GM18505 (cell line): ENCODE results near the gene AKAP13.
"Not testable (repeated sequence)": the region's sequence is repeated elsewhere in the genome, so short reads cannot be mapped to it uniquely, and the experiment has no call there.

ENCODE experiments used
- ATAC-seq: cut with Tn5 transposase; IDR thresholded peaks from one replicate; pipeline ENCODE4 v1.9.1; 2021; ENCODE audit not compliant: unreplicated experiment
- POLR2A ChIP-seq: IDR thresholded peaks from 4 replicates; pipeline ENCODE4 v1.6.1; 2011; ENCODE audit warnings: borderline replicate concordance; ENCODE audit not compliant: insufficient read depth, insufficient read length; ENCODE audit errors: extremely low read depth

Gene AKAP13

DNA sequence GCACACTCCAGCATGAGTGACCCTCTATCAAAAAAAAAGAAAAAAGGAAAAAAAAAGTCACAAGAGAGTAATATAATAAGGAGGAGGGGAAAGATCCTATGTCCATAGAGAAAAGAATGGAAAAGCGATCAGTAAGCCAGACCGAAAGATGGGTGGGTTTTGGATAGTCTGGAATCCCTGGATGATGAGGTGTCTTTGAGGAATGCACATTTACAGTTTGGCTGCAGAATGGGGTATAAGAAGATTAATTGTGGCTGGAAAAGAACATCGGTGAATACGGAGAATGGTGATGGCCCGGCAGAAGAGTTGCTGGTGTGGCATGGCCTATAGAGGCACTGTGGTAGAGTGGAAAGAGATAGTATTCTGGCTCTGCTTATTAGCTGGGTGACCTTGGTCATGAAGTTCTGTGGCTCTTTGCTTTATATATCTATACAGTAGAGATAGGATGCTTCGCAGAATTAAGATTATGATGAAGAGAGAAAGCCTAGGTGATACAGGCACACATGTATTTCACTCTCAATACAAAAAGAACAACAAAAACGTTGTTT is 187.9 kb downstream of the AKAP13 start:
- ATAC-seq: no peak

DNA sequence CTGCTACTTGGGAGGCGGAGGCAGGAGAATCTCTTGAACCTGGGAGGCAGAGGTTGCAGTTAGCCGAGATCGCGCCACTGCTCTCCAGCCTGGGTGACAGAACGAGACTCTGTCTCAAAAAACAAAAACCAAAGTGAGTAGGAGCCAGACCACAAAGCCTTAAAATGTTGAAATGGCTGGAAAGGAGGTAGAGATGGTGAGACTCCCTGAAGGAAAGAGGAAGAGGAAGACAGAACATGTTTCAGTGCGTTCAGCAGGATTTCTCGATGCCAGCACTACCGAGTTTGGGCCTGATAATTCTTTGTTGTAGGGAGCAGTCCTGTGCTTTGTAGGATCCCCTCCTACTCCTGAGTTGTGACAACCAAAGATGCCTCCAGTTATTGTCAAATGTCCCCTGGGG is 189.9 kb downstream of the AKAP13 start:
- no peak for TF ChIP-seq POLR2A
- no peak for ATAC-seq

More for the DNA sequence above, 187.9 kb downstream of the AKAP13 start:
- TF ChIP-seq POLR2A: no peak

DNA sequence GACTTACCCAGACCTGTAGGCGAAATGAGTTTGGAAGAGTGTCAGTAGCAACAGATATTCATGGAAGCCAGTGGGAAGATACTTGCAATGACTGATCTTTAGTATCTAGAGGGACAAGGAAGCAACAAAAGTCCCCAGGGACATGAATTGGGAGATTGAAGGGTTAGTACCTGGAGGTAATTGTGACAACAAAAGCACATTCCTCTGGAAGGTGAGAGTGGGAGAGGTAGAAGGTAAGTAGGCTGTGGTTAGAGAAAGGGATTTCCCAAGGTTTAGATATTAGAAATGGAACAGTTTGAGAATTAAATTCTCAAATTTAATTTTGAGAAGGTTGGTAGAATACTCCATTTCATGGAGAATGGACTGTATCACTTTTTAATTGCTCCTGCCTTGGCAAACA is 191.4 kb downstream of the AKAP13 start:
- no peak for TF ChIP-seq POLR2A
- no peak for ATAC-seq

DNA sequence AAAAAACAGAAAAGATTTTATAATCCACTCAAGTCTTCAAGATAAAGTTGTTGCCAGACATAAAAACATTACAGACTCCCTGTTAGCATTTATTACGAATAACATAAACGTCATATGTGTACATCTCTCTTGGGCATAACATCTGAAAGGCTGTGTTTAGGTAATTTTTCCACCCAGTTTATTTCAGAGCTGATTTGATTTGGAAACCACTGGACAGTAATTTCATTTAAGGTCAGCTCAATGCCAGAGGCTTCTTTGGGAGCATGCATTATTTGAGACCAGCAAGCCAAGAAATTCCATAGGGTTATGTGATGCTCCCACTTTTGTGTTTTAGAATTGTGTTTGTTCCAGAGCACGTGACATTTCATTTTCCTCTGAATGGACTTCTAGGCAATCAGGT is 196.0 kb downstream of the AKAP13 start:
- no peak for ATAC-seq
- no peak for TF ChIP-seq POLR2A

DNA sequence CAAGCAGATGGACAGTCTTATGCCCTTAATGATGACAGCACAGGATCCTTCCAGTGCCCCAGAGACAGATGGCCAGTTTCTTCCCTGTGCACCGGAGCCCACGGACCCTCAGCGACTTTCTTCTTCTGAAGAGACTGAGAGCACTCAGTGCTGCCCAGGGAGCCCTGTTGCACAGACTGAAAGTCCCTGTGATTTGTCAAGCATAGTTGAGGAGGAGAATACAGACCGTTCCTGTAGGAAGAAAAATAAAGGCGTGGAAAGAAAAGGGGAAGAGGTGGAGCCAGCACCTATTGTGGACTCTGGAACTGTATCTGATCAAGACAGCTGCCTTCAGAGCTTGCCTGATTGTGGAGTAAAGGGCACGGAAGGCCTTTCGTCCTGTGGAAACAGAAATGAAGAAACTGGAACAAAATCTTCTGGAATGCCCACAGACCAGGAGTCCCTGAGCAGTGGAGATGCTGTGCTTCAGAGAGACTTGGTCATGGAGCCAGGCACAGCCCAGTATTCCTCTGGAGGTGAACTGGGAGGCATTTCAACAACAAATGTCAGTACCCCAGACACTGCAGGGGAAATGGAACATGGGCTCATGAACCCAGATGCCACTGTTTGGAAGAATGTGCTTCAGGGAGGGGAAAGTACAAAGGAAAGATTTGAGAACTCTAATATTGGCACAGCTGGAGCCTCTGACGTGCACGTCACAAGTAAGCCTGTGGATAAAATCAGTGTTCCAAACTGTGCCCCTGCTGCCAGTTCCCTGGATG is 198.7 kb downstream of the AKAP13 start:
- ATAC-seq: no peak

DNA sequence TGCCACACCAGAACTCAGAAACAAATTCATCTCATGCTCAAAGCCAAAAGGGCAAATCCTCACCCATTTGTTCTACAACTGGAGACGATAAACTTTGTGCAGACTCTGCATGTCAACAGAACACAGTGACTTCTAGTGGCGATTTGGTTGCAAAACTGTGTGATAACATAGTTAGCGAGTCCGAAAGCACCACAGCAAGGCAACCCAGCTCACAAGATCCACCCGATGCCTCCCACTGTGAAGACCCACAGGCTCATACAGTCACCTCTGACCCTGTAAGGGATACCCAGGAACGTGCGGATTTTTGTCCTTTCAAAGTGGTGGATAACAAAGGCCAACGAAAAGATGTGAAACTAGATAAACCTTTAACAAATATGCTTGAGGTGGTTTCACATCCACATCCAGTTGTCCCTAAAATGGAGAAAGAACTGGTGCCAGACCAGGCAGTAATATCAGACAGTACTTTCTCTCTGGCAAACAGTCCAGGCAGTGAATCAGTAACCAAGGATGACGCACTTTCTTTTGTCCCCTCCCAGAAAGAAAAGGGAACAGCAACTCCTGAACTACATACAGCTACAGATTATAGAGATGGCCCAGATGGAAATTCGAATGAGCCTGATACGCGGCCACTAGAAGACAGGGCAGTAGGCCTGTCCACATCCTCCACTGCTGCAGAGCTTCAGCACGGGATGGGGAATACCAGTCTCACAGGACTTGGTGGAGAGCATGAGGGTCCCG is 199.7 kb downstream of the AKAP13 start:
- no peak for TF ChIP-seq POLR2A
- no peak for ATAC-seq

More for the DNA sequence above, 198.7 kb downstream of the AKAP13 start:
- no peak for TF ChIP-seq POLR2A

DNA sequence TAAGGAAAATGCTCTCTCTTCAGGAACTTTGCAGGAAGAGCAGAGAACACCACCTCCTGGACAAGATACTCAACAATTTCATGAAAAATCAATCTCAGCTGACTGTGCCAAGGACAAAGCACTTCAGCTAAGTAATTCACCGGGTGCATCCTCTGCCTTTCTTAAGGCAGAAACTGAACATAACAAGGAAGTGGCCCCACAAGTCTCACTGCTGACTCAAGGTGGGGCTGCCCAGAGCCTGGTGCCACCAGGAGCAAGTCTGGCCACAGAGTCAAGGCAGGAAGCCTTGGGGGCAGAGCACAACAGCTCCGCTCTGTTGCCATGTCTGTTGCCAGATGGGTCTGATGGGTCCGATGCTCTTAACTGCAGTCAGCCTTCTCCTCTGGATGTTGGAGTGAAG is 200.5 kb downstream of the AKAP13 start:
- TF ChIP-seq POLR2A: no peak
- no peak for ATAC-seq

DNA sequence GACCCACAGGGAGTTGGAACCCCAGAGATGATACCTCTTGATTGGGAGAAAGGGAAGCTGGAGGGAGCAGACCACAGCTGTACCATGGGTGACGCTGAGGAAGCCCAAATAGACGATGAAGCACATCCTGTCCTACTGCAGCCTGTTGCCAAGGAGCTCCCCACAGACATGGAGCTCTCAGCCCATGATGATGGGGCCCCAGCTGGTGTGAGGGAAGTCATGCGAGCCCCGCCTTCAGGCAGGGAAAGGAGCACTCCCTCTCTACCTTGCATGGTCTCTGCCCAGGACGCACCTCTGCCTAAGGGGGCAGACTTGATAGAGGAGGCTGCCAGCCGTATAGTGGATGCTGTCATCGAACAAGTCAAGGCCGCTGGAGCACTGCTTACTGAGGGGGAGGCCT is 201.1 kb downstream of the AKAP13 start:
- no peak for ATAC-seq
- no peak for TF ChIP-seq POLR2A

DNA sequence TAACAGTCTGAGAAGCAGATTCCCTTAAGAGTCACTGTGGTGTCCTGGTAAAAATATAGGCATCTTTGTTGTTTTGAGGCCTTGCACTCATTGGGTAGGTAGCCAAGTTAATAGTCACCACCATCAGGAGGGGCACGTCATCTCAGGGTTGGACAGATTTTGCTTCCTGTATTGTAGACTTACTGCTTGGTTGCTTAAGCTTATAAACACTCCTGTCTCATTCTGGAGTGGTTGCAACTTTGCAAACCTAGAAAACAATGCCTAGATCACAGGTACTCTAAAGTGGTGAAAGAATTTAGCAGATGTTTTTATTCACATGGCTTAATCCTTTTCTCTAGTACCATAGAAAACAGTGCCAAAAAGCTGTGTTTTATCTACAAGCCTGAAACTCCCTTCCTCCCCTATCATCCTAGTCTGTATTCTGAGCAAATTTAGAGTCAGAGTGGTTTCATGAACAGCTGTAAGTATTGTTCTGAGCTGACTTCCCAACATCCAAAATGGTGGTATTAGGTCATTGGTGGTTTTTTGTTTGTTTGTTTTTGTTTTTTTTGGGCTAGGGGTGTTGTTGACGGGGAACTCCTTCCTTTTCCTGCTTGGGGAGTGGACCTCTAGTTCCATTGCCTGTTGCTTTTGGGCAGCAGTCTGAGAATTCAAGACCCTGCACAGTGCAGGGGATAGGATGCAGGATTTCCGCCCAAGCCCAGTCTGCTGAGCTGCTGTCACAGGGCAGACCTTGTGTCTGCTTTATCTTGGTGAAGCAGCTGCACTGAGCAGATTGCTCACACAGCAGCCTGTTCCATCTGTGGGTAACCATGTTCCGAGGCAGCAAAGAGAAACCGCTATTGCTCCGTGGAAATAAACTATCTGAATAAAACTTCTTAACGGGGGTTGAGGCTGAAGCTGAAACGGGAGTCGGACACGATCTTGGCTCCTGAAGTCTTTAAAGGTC is 202.0 kb downstream of the AKAP13 start:
- ATAC-seq: peak; percentile 30

DNA sequence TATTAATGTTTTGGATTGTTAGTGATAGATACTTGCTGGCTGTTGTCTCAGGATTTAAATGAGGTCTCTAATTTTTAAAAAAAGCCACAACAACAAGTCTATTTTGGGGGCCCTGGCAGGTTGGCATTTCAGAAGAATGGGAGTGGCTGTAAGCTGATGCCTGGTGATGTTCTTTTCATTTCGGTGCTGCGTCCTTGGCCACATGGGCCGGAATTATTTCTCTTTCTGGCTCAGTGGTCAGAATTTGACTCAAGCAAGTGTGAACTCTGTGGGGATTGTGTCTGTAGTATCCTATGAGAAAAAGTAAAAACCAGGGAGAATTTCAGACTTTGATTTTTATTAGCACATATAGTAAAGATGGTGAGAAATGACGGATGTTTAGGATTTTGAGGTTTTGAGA is 203.0 kb downstream of the AKAP13 start:
- no peak for TF ChIP-seq POLR2A
- ATAC-seq: no peak

More for the DNA sequence above, 202.0 kb downstream of the AKAP13 start:
- TF ChIP-seq POLR2A: peak; percentile 50

DNA sequence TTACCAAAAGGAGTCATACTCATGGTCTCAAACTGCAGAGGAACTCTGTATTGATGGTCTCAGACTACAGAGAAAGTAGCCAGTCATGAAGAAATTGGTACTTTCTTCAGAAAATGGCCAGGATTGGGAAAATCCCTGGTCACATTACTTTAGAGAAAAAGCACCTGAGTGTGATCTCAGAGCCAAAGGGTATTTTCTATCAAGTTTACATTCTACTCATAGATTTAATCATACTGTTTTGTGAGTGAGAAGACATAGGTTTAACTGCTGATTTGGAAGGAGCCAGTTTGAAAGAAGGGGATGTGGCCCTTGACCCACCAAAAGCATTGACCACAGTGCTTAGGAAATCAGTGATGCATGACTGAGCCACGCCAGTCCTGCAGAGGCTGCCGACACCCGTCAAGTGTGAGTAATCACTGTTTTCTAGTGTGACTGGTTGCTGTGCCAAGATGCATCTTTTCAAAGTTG is 203.6 kb downstream of the AKAP13 start:
- ATAC-seq: peak; percentile 41

DNA sequence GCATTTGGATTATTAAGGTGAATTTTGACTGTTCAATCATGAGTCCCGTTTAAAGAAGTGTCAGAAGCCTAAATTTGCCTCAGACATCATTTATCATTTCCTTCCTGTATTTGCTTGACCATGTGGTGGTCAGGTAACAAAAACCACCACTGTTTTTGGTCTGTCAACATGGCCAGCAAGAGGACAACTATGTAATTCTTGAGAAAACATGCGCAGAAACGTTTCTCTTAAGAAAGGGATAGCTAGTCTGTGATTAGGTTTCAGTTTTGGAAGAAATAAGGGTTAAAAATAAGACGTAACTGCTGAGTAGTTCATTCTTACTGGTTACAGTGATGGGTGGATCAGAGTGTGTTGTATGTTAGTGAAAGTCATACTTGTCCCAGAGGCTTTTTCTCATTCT is 204.5 kb downstream of the AKAP13 start:
- TF ChIP-seq POLR2A: no peak
- no peak for ATAC-seq

More for the DNA sequence above, 203.6 kb downstream of the AKAP13 start:
- no peak for TF ChIP-seq POLR2A

DNA sequence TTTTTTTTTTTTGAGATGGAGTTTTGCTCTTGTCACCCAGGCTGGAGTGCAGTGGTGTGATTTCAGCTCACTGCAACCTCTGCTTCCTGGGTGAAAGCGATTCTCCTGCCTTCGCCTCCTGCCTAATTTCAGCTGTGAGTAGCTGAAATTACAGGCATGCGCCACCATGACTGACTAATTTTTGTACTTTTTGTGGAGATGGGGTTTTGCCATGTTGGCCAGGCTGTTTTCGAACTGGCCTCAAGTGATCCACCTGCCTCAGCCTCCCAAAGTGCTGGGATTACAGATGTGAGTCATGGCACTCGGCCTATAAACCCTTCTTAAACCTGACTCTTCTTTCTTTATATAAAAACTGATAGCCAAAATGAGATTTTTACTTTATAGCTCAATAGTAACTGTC is 205.8 kb downstream of the AKAP13 start:
- ATAC-seq: not testable (repeated sequence)
